NCI-H2107 treated with DMSO at 0.1 percent for 48 hours (cell line): Measurements from ENCODE around the gene RNF113B.

Source experiments
- DNase-seq: peaks from one replicate; lab custom pipeline; 2025; ENCODE audit not compliant: unreplicated experiment; lab: John Stamatoyannopoulos, UW

RNF113B gene

GRCh38 chr13:98204546-98204945, 27.5 kb upstream of the RNF113B start:
- no peak for DNase-seq

DNA sequence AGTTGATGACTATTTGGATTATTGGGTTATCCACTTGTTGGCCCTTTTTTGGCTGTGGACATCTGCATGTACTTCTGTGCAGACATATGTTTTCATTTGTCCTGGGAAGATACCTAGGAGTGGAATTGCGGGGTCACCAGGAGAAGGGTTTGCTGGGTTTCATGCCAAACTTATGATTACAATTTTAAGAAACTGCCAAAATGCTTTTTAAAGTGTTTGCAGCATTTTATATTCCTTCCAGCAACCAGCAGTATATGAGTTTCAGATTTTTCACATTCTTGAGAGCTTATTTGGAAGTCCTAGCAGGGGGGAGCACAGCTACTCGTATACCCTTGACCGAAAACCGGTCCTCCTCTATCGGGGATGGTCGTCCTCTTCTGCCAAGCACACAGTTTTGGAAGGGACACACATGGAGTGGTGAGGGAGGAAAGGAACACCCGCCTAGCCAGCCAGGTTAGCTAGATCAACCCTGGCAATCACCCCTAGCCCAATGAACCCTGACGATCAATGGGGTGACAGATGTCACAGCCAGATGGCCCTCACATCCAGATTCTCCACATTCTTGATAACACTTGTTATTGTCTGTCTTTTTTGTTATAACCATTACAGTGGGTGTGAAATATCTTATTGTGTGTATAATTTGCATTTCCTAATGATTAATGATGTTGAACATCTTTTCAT, 26.7 kb upstream of the RNF113B start:
- DNase-seq, result no peak

DNA sequence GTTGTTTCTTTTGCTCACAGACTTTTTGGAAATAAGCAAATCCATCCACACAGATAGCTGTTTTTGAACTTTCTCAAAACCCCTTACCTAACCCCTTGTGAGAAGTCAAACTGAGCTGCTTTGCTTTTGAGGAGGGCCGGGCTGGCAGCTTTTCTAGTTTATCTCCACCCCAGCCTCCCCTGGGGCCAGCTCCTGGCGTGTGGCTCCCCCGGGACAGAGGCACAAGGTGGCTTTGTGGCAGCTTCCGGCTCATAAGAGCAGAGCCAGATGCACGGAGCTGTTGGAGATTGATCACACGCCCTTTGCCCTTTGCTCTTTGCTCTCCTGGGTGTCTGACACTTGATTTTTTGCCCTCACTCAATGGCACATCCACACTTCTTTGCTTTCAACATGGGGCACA, 24.9 kb upstream of the RNF113B start:
- DNase-seq, result peak; percentile 46

DNA sequence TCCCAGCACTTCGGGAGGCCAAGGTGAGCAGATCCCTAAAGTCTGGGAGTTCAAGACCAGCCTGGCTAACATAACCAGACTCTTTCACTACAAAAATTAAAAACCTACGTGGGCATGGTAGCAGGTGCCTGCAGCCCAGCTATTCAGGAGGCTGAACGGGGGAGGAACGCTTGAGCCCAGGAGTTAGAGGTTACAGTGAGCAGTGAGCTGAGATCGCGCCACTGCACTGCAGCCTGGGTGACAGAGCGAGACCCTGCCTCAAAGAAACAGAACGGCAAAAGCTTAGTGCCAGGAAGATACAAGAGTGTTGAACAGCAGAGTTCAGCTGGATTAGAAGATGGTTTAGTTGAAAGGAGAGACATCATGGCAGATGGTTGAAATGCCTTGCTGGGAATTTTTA, 24.1 kb upstream of the RNF113B start:
- DNase-seq, result no peak

- DNase-seq, result no peak
Observed at GRCh38 chr13:98200211-98200878, 23.3 kb upstream of the RNF113B start.

DNA sequence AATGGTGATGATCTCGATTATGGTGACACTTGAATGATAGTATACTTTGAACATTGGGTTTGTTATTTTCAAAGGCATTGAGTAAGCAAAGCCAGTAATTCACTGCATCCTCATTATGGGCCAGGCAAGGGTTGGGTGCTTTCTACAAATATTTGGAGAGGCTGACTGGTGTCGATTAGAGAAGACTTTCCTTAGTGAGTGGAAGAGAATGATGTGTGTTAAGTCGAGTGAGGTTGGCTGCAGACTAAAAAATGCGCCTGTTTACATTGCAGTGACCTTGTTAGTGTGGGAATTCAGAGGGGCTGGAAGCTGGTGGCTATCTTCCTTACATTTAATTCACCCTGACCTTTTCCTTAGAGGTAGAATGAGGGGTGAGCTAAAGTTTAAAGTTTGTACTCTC, 22.4 kb upstream of the RNF113B start:
- no peak for DNase-seq

DNA sequence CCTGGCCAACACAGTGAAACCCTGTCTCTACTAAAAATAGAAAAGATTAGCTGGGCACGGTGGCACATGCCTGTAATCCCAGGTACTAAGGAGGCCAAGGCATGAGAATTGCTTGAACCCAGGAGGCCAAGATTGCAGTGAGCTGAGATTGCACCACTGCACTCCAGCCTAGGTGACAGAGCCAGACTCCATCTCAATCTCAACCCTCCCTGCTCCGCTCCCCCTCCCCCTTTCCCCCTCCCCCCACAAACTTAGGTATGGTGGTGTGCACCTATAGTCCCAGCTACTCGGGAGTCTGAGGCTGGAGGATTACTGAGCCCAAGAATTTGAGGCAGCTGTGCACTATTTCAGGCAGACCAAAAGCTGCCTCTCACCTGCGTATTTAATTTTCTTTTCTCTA, 21.6 kb upstream of the RNF113B start:
- DNase-seq, result no peak

DNA sequence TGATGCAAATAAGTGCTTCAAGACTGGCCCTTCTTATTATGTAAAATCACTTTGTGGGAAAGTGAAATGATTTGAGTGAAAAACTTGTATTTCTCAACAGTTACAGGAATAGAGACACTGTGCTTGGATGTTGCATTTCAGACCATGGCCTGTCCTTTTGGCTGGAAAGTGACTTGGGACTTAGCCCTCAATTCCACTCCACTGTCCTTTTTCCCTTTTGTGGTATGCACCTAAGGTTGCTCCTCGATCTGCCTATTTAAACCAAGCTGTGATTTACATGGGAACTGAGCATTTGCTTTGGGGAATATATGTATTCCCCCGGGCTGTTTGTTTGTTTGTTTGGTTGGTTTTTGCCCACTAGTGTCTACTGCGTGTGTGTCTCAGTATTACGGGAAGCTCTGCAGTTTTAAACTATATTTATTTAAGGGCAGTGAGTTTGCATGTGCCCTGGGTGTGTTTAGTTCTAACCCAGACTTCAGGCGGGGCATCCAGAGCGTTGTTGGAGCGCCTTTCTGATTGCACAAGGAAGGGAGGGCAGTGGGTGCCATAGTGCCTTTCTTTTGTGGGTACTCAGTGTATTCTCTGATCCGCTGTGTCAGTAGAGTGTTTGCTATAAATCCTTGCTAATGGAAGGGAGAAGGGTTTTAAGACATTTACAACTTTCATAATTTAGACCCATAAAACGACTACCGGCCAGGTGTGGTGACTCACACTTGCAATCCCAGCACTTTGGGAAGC, 18.2 kb upstream of the RNF113B start:
- DNase-seq, result no peak

- no peak for DNase-seq
Observed at GRCh38 chr13:98192008-98192407, 14.9 kb upstream of the RNF113B start.

GRCh38 chr13:98190889-98191444, 13.9 kb upstream of the RNF113B start:
- no peak for DNase-seq

DNA sequence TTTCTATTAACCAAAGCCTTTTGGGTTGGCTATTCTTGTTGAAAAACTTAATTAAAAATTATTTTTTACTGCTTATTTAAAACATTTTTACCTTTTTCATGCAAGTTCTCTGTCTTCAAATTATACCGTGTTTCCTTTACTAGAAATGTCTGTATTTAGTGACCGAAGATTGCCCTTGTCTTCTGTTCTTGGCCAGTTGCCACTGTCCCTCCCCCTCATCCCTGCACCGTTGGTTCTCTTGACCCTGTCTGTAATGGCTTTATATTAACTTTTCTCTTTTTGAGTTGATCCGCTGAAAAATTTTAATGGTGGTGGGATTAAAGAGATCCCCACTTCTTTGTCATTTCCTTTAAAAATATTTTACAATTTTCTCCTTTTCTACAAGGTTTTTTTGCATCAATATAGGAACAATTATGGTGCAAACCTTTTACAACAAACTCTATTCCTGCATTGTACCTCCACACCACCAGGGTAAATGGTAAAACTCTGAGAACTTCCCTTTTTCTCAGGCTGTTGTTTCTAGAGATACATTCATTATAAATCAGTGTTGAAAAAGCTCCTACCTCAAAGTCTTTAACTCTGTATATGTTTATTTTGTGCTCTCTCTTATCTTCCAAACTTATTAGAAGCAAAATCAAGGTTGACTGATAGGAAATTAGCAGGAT, 12.9 kb upstream of the RNF113B start:
- DNase-seq, result no peak

DNA sequence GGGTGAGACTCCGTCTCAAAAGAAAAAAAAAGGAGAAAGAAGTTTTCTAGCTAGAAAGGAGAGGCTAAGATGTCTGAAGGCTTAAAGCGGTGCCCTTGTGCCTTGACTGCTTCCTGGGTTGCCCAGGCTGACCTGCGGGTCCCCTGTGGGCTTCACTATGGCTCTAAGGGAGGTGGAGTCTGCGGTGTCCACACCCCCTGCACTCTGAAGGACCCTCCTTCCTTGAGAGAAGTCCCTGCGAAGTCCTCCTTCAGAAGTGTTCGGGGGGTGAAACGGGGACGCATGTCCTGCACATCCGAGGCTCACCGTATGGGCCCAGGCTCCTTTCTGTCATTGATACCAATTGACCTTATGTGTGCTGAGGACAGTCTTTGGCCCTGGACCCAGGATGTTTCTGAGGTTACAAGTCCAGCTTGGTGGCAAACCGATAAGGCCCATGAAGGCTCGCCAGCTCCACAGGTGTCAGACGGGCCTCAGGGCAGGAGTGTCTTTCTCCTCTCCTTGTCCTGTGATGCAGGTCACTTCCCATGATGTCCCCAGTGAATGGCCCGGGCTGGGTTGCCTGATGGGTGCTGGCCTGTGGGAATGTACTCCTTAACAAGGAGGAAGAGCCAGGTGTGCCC, 11.6 kb upstream of the RNF113B start:
- DNase-seq, result no peak

- DNase-seq, result no peak
Observed at GRCh38 chr13:98187965-98188261, 10.8 kb upstream of the RNF113B start.

GRCh38 chr13:98187155-98187964, 10.3 kb upstream of the RNF113B start:
- no peak for DNase-seq

GRCh38 chr13:98184792-98185191, 7.7 kb upstream of the RNF113B start:
- no peak for DNase-seq

- no peak for DNase-seq
Observed at GRCh38 chr13:98182589-98182988, 5.5 kb upstream of the RNF113B start.

- DNase-seq, result no peak
Observed at GRCh38 chr13:98182153-98182552, 5.1 kb upstream of the RNF113B start.

- no peak for DNase-seq
Observed at GRCh38 chr13:98181111-98181815, 4.2 kb upstream of the RNF113B start.

GRCh38 chr13:98180092-98180491, 3.0 kb upstream of the RNF113B start:
- DNase-seq, result no peak

GRCh38 chr13:98175823-98176222, 1.2 kb downstream of the RNF113B start:
- DNase-seq, result no peak
